Mucosa of descending colon (tissue), 3 donors: ENCODE data around the gene ADAM22. TPM values are rescaled to one million over a fixed set of nuclear protein-coding genes. Genes with fewer than 3 reads are reported as not detected.

Experiments
- ATAC-seq: fragments of 200-7000 bp; cut with Tn5 transposase; one replicate; pipeline ENCODE4 v1.9.1; 2020; ENCODE audit warnings: mild to moderate bottlenecking, moderate library complexity
- DNase-seq, 3 donors: peaks; one replicate each; pipeline ENCODE4 v3.0.0-alpha.2; 2020
- H3K36me3 ChIP-seq: fragments of 200-600 bp; one replicate; pipeline ENCODE4 v1.8.0; 2021; ENCODE audit warnings: low read depth, mild to moderate bottlenecking
- H3K4me1 ChIP-seq: fragments of 200-600 bp; one replicate; pipeline ENCODE4 v1.8.0; 2021; ENCODE audit warnings: low read depth, mild to moderate bottlenecking
- H3K4me3 ChIP-seq: fragments of 200-600 bp; one replicate; pipeline ENCODE4 v1.8.0; 2021; ENCODE audit warnings: mild to moderate bottlenecking
- H3K9me3 ChIP-seq: fragments of 200-600 bp; one replicate; pipeline ENCODE4 v1.8.0; 2021; ENCODE audit warnings: mild to moderate bottlenecking
- CTCF ChIP-seq: fragments of 200-600 bp; IDR thresholded peaks from one replicate; pipeline ENCODE4 v1.8.0; 2022; ENCODE audit warnings: antibody characterized with exemption, mild to moderate bottlenecking
- intact Hi-C, 2 donors: fragments of 100-400 bp; cut with DNase I in 1 of 2; cut with micrococcal nuclease in 1 of 2; formaldehyde crosslinking; loops; one replicate each; pipeline versions ENCODE4 v1.11.0 to v1.11.1; 2022; cut with DNase I, micrococcal nuclease
- total RNA-seq, 3 donors: library from RNA; stranded (reverse); fragmentation: NEBNext Ultra II Directional in 2 of 3; extraction: Animal tissue kit (Norgen Biotek cat#: 25700) in 2 of 3; gene quantifications; one replicate each; pipeline versions ENCODE4 v1.2.1 to v1.2.4, GENCODE V29; 2021 to 2023
- donor health status: DM: no; HTN: no; CAD: no; lungs with moderate emphysema.
- donor health status: DM: no; HTN: no; CAD: no.
- donor health status: DM: no; HTN: yes; CAD: no.

ADAM22 gene
- total RNA-seq, 3 donors from 2014 or later = 1.8 to 4.6 (median 3.7) TPM

DNA sequence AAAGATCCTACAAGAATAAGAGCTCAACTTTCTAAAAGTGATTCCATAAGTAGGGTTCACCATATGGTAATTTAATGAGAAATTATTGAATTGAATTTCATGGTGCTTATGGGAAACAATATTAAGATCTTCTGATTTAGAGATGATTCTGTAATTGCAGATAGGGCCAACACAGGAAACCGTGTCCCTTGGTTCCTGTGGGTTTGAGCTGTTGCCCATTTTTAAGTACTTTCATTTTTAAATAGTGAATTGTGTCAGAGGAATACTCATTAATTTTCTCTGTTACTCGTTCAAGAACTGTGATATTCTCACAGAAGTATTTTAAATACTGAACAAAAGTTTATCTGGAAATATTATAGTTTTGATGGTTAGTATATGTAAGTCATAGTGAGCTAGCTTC lies 156.6 kb downstream of the ADAM22 start:
- no peak for ATAC-seq
- Histone ChIP-seq H3K9me3 (no peaks in the 10 kb centered on the region), H3K4me3 (no peak overlapping the region), H3K36me3 (no peaks in the 10 kb centered on the region), H3K4me1 (no peaks in the 10 kb centered on the region)
- TF ChIP-seq CTCF = no peak
- DNase-seq = no peak
- intact Hi-C loops = no loop called here

DNA sequence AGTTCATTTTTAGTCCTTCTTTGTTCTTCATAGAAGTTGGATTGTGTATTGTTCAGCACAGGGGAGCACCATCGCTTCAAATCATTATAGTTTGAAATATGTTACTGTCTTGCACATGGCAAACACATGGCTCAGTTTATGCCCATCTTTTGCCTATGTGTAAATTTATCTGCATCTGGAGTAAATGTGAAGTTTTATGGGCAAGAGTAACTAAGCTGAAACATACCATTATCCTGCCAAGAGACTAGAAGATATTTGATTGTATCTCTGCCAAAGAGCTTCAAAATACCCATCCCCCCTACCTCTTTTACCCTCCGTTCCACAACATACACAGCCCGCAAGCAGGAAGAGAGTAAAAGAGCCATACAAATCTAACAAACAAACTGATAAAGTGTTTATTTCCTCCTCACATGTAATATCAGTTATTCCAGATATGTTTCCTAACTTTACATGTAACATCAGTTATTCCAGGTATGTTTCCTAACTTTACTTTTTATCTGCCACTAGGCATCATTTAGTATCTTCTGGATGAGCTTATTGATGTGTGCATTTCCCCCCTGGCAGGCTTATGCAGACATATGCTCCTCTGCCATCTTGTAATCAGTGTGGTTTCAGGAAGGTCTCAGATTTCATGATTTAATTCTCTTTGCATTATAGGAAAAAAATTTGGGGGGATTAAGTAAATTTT lies 158.1 kb downstream of the ADAM22 start:
- Histone ChIP-seq H3K36me3 (no peaks in the 10 kb centered on the region), H3K4me1 (no peaks in the 10 kb centered on the region), H3K9me3 (no peaks in the 10 kb centered on the region), H3K4me3 (no peak overlapping the region)
- no peak for TF ChIP-seq CTCF
- DNase-seq (no peak), ATAC-seq (no peak)
- intact Hi-C loops = no loop called here

- no peak for DNase-seq
- intact Hi-C loops = no loop called here
- Histone ChIP-seq H3K9me3 (no peaks in the 10 kb centered on the region), H3K36me3 (no peaks in the 10 kb centered on the region), H3K4me3 (no peak overlapping the region), H3K4me1 (no peaks in the 10 kb centered on the region)
- TF ChIP-seq CTCF = no peak
- no peak for ATAC-seq
Observed at GRCh38 chr7:88092676-88092999, 158.6 kb downstream of the ADAM22 start.

GRCh38 chr7:88101769-88102168 lies 167.7 kb downstream of the ADAM22 start:
- ATAC-seq (no peak), DNase-seq (no peak)
- Histone ChIP-seq H3K36me3 (no peaks in the 10 kb centered on the region), H3K9me3 (no peaks in the 10 kb centered on the region), H3K4me3 (no peak overlapping the region), H3K4me1 (no peaks in the 10 kb centered on the region)
- TF ChIP-seq CTCF = no peak
- intact Hi-C loops = no loop called here

GRCh38 chr7:88102675-88103074 lies 168.6 kb downstream of the ADAM22 start:
- H3K4me1 ChIP-seq = no peaks in the 10 kb centered on the region
- no peak overlapping the region for H3K4me3 ChIP-seq
- H3K9me3 ChIP-seq = no peaks in the 10 kb centered on the region
- peak; percentile 51 for ATAC-seq
- DNase-seq = no peak
- intact Hi-C loops = no loop called here
- H3K36me3 ChIP-seq = no peaks in the 10 kb centered on the region
- no peak for TF ChIP-seq CTCF

DNA sequence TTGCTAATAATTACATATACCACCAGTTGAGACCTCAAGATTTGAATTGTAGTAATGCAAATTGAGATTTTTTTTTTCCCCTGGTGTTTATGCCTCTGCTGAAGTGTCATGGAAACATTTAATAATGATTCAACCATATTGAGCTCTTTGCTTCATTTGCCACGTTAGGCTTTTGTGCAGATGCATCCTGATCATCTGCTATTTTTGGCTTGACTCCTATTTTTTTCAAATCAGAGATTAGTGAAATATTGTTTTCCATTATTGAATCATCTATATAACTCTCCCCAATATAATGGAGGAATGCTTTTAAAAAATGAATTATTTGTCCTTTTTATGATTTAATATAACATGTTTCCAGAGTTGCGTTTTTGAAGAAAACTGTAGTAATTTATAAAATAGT lies 170.7 kb downstream of the ADAM22 start:
- intact Hi-C loops = no loop called here
- DNase-seq (no peak), ATAC-seq (no peak)
- Histone ChIP-seq H3K4me1 (no peaks in the 10 kb centered on the region), H3K36me3 (no peaks in the 10 kb centered on the region), H3K9me3 (no peaks in the 10 kb centered on the region), H3K4me3 (no peak overlapping the region)
- TF ChIP-seq CTCF = no peak
